SK-N-MC (cell line): ENCODE data around the gene BEAN1.

Experiments used
- DNase-seq: peaks from one replicate; pipeline ENCODE4 v3.0.0-alpha.2; 2011; ENCODE audit warnings: low read depth, low spot score
- H3K27ac ChIP-seq: fragments of 200-600 bp; sonication (generic); 2 replicates; pipeline ENCODE4 v1.5.1; 2016; ENCODE audit warnings: mixed run types
- H3K36me3 ChIP-seq: fragments of 200-600 bp; sonication (generic); 2 replicates; pipeline ENCODE4 v1.6.1; 2017; ENCODE audit warnings: antibody characterized with exemption, low read length, mixed read lengths; ENCODE audit not compliant: insufficient read depth
- H3K4me3 ChIP-seq: fragments of 200-600 bp; sonication (generic); 2 replicates; pipeline ENCODE4 v1.5.1; 2016
- H3K9ac ChIP-seq: fragments of 200-600 bp; sonication (generic); 2 replicates; pipeline ENCODE4 v1.8.0; 2017; ENCODE audit warnings: mixed run types, mixed read lengths; ENCODE audit not compliant: insufficient read length
- H3K9me3 ChIP-seq: fragments of 200-600 bp; sonication (generic); 2 replicates; pipeline ENCODE4 v1.6.1; 2017; ENCODE audit warnings: low read depth, mild to moderate bottlenecking, antibody characterized with exemption, low read length, moderate library complexity, mixed read lengths
- EZH2 ChIP-seq: fragments of 200-600 bp; sonication (generic); IDR thresholded peaks from one replicate; pipeline ENCODE4 v1.6.1; 2017; ENCODE audit warnings: antibody characterized with exemption
- FOXP2 ChIP-seq: optimal IDR thresholded peaks from 2 replicates; pipeline ENCODE3; 2011; ENCODE audit warnings: mild to moderate bottlenecking, moderate library complexity; ENCODE audit not compliant: insufficient read depth; ENCODE audit errors: extremely low read length, control extremely low read depth
- POLR2AphosphoS5 ChIP-seq: IDR thresholded peaks from 2 replicates; pipeline ENCODE4 v1.6.1; 2012; ENCODE audit warnings: mild to moderate bottlenecking, low read depth, low read length, borderline replicate concordance

Gene BEAN1

GRCh38 chr16:66383551-66383950 lies 43.5 kb upstream of the BEAN1 start:
- Histone ChIP-seq H3K9me3 (no peaks in the 10 kb centered on the region), H3K27ac (no peak overlapping the region), H3K36me3 (no peaks in the 10 kb centered on the region), H3K9ac (no peak overlapping the region), H3K4me3 (no peak overlapping the region)
- no peak for DNase-seq
- no peak for TF ChIP-seq POLR2AphosphoS5
- no peak for TF ChIP-seq FOXP2
- TF ChIP-seq EZH2 = no peak

- Histone ChIP-seq H3K27ac (no peak overlapping the region), H3K9me3 (no peaks in the 10 kb centered on the region), H3K9ac (no peak overlapping the region), H3K4me3 (no peak overlapping the region), H3K36me3 (no peaks in the 10 kb centered on the region)
- TF ChIP-seq FOXP2 (no peak), POLR2AphosphoS5 (no peak), EZH2 (no peak)
- DNase-seq = no peak
Observed at GRCh38 chr16:66385415-66385814, 41.7 kb upstream of the BEAN1 start.

- no peak overlapping the region for H3K9ac ChIP-seq
- no peak overlapping the region for H3K27ac ChIP-seq
- H3K4me3 ChIP-seq = no peak overlapping the region
- no peaks in the 10 kb centered on the region for H3K9me3 ChIP-seq
- TF ChIP-seq FOXP2 = no peak
- TF ChIP-seq EZH2 = no peak
- TF ChIP-seq POLR2AphosphoS5 = no peak
- no peak for DNase-seq
- H3K36me3 ChIP-seq = no peaks in the 10 kb centered on the region
Observed at GRCh38 chr16:66386629-66387622, 40.2 kb upstream of the BEAN1 start.

GRCh38 chr16:66387817-66388332 lies 39.2 kb upstream of the BEAN1 start:
- TF ChIP-seq FOXP2 = no peak
- no peak for TF ChIP-seq EZH2
- no peak for TF ChIP-seq POLR2AphosphoS5
- Histone ChIP-seq H3K27ac (no peak overlapping the region), H3K36me3 (no peaks in the 10 kb centered on the region), H3K9ac (no peak overlapping the region), H3K9me3 (no peaks in the 10 kb centered on the region), H3K4me3 (no peak overlapping the region)
- no peak for DNase-seq

- no peak for TF ChIP-seq POLR2AphosphoS5
- no peak for TF ChIP-seq EZH2
- no peak for TF ChIP-seq FOXP2
- Histone ChIP-seq H3K9me3 (no peaks in the 10 kb centered on the region), H3K27ac (no peak overlapping the region), H3K36me3 (no peaks in the 10 kb centered on the region), H3K9ac (no peak overlapping the region), H3K4me3 (no peak overlapping the region)
- no peak for DNase-seq
Observed at GRCh38 chr16:66388350-66389139, 38.5 kb upstream of the BEAN1 start.

- H3K9ac ChIP-seq = no peak overlapping the region
- H3K4me3 ChIP-seq = no peak overlapping the region
- H3K36me3 ChIP-seq = no peaks in the 10 kb centered on the region
- H3K27ac ChIP-seq = no peak overlapping the region
- DNase-seq = no peak
- no peak for TF ChIP-seq FOXP2
- H3K9me3 ChIP-seq = no peaks in the 10 kb centered on the region
Observed at GRCh38 chr16:66389256-66390176, 37.6 kb upstream of the BEAN1 start.

- no peak overlapping the region for H3K9ac ChIP-seq
- no peaks in the 10 kb centered on the region for H3K9me3 ChIP-seq
- TF ChIP-seq EZH2 (no peak), FOXP2 (no peak), POLR2AphosphoS5 (no peak)
- DNase-seq = no peak
- H3K36me3 ChIP-seq = no peaks in the 10 kb centered on the region
- H3K4me3 ChIP-seq = no peak overlapping the region
- H3K27ac ChIP-seq = no peak overlapping the region
Observed at GRCh38 chr16:66390346-66391108, 36.6 kb upstream of the BEAN1 start.
